K562 (cell line): ENCODE measurements around the gene MVD. TPM values are rescaled to one million over a fixed set of nuclear protein-coding genes. Genes with fewer than 3 reads are reported as not detected.

Experiments
- C11orf30 ChIP-seq: fragments of 450-650 bp; IDR thresholded peaks from 2 replicates; pipeline ENCODE4 v1.6.1; 2016; ENCODE audit warnings: low read depth, mild to moderate bottlenecking
- CEBPB ChIP-seq: fragments of 450-650 bp; IDR thresholded peaks from 2 replicates; pipeline ENCODE4 v1.6.1; 2016; ENCODE audit warnings: missing genetic modification characterization, missing compliant biosample characterization
- CHD1 ChIP-seq: fragments of 200-600 bp; sonication (generic); IDR thresholded peaks from one replicate; pipeline ENCODE4 v1.6.1; 2012; ENCODE audit warnings: mild to moderate bottlenecking, moderate library complexity, low read length, inconsistent platforms
- DPF2 ChIP-seq: fragments of 450-650 bp; IDR thresholded peaks from 2 replicates; pipeline ENCODE4 v1.6.1; 2016
- ELF1 ChIP-seq: fragments of 200-800 bp; sonication (Bioruptor generic); IDR thresholded peaks from 2 replicates; pipeline ENCODE4 v1.6.1; 2016; ENCODE audit warnings: missing genetic modification characterization, missing compliant biosample characterization
- GTF2A2 ChIP-seq: IDR thresholded peaks from 2 replicates; pipeline ENCODE4 v1.6.1; 2016; ENCODE audit warnings: mild to moderate bottlenecking, missing genetic modification characterization, missing compliant biosample characterization
- MEIS2 ChIP-seq: fragments of 450-650 bp; IDR thresholded peaks from 2 replicates; pipeline ENCODE4 v1.6.1; 2014; ENCODE audit warnings: mild to moderate bottlenecking; ENCODE audit not compliant: partially characterized antibody
- PHB2 ChIP-seq: fragments of 450-650 bp; IDR thresholded peaks from 2 replicates; pipeline ENCODE4 v1.6.1; 2017; ENCODE audit warnings: low read depth
- SIN3B ChIP-seq: fragments of 450-650 bp; IDR thresholded peaks from 2 replicates; pipeline ENCODE4 v1.6.1; 2017; ENCODE audit warnings: low read depth, mild to moderate bottlenecking, moderate library complexity
- SRSF7 ChIP-seq: fragments of 200-400 bp; formaldehyde crosslinking; optimal IDR thresholded peaks from 2 replicates; pipeline ENCODE3; 2017; ENCODE audit warnings: mild to moderate bottlenecking, low read depth, low read length
- TAF1 ChIP-seq: IDR thresholded peaks from 2 replicates; pipeline ENCODE4 v1.6.1; 2011; ENCODE audit warnings: mild to moderate bottlenecking, low read length, moderate library complexity; ENCODE audit not compliant: insufficient read depth, control insufficient read depth, severe bottlenecking; ENCODE audit errors: extremely low read depth
- ZNF140 ChIP-seq: fragments of 250-450 bp; sonication (Bioruptor Pico); IDR thresholded peaks from 2 replicates; pipeline ENCODE4 v1.8.0; 2021; ENCODE audit warnings: moderate library complexity, mild to moderate bottlenecking, inconsistent platforms
- polyA plus RNA-seq, 8 experiments: library from polyadenylated mRNA; depleted of rRNA in 4 of 8; stranded (reverse) in 5 of 8; unstranded in 3 of 8; fragments of >200 nt; fragmentation: Nextera tagmentation in 2 of 8; fragmentation: Illumina TruSeq in 1 of 8; extraction: Ambion mirVana in 2 of 8; extraction: Trizol in 1 of 8; gene quantifications; 2 replicates each; pipeline versions ENCODE4 v1.2.1 to v1.2.3, GENCODE V29; 2011 to 2014; ENCODE audit warnings: inconsistent platforms in 1 of 8, missing spikeins in 1 of 8
- total RNA-seq, 7 experiments: library from RNA; depleted of rRNA in 6 of 7; stranded (reverse); fragments of >200 nt in 6 of 7; fragmentation: Illumina TruSeq in 2 of 7; extraction: Trizol in 2 of 7; gene quantifications; 2 replicates each; pipeline versions ENCODE4 v1.2.1 to v1.2.3, GENCODE V29; 2011 to 2021; ENCODE audit warnings: low replicate concordance in 1 of 7
- TF ChIP-seq, protein P1 (sequence below), 2 experiments: fragments of 450-650 bp; conservative IDR thresholded peaks; 2 replicates each; pipeline ENCODE4 v1.6.1; 2017; ENCODE audit warnings: mild to moderate bottlenecking in 2 of 2, moderate library complexity in 2 of 2
- TF ChIP-seq, protein P2 (sequence below), 2 experiments: fragments of 200-800 bp in 1 of 2; sonication (Bioruptor generic) in 1 of 2; sonication (generic) in 1 of 2; formaldehyde crosslinking in 1 of 2; IDR thresholded peaks in 1 of 2; conservative IDR thresholded peaks in 1 of 2; 2 replicates each; pipeline versions ENCODE4 v1.5.0 to v1.6.1; 2016 to 2020; ENCODE audit warnings: missing compliant biosample characterization in 1 of 2, missing genetic modification characterization in 1 of 2, missing genetic modification reagents in 1 of 2
- TF ChIP-seq, protein P3 (sequence below): conservative IDR thresholded peaks from 2 replicates; pipeline ENCODE4 v1.6.1; 2011; ENCODE audit warnings: low read depth, mild to moderate bottlenecking, low read length; ENCODE audit not compliant: control insufficient read depth

MVD gene
- total and polyA plus RNA-seq, 9 of the 15 experiments (the other 6 are each of a cell fraction or from before 2014, with no cell fraction given): 12.2 to 141 (median 45.3) TPM

DNA sequence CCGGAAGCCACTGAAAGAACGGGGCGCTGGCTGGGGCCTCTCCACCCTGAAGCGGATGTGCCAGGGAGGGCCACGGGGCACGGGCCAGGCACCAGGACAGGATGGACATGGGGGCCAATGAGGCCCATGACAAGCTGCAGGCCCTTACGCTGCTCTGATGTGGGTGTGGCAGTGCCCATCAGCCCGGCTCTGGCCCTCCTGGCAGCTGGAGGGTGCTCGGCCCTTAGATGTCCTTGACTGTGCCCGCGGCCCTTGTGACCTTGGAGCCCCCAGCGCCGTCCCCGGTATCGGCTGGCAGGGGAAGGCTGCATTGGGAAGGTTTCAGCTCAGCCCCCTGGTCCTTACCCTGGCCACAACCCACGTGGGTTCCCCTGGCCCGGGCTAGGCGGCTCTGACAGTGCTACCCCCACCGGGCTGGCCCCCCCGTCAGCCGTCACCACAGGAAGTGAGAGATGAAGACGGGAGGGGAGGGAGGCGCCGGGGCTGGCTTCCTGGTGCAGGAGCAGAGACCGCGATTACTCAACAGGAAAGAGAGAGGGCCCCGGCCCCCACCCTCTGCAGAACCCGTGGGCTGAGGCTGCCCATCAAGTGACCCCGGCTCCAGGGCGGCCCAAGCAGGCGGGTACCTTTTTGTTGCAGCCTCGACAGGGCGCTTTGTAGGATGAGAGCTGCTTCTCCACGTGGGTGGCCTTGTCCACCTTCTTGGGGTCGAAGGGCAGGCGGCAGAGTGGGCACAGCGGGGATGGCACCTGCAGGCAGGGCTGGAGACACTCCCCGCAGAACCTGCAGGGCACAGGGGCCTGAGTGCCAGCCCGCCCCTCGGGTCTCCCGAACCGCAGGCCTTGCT is 38.0 kb upstream of the MVD start (continued):
- TF ChIP-seq, protein P1, sequence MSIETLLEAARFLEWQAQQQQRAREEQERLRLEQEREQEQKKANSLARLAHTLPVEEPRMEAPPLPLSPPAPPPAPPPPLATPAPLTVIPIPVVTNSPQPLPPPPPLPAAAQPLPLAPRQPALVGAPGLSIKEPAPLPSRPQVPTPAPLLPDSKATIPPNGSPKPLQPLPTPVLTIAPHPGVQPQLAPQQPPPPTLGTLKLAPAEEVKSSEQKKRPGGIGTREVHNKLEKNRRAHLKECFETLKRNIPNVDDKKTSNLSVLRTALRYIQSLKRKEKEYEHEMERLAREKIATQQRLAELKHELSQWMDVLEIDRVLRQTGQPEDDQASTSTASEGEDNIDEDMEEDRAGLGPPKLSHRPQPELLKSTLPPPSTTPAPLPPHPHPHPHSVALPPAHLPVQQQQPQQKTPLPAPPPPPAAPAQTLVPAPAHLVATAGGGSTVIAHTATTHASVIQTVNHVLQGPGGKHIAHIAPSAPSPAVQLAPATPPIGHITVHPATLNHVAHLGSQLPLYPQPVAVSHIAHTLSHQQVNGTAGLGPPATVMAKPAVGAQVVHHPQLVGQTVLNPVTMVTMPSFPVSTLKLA (conservative IDR thresholded peaks at IDR 0.05): peak in 1 of 2 experiments; percentile 78; a peak in 3 of 4 replicates
- TF ChIP-seq, protein P2, sequence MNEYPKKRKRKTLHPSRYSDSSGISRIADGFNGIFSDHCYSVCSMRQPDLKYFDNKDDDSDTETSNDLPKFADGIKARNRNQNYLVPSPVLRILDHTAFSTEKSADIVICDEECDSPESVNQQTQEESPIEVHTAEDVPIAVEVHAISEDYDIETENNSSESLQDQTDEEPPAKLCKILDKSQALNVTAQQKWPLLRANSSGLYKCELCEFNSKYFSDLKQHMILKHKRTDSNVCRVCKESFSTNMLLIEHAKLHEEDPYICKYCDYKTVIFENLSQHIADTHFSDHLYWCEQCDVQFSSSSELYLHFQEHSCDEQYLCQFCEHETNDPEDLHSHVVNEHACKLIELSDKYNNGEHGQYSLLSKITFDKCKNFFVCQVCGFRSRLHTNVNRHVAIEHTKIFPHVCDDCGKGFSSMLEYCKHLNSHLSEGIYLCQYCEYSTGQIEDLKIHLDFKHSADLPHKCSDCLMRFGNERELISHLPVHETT (CRISPR knock-in tag; conservative IDR thresholded peaks at IDR 0.05 in 1 of 2, IDR thresholded peaks at IDR 0.05 in 1 of 2): no peak
- TF ChIP-seq SRSF7 (no peak), ZNF140 (CRISPR knock-in tag) (no peak), C11orf30 (no peak), MEIS2 (peak; percentile 76), SIN3B (no peak), DPF2 (peak; percentile 49; the same call in 1 of the 2 replicates), CEBPB (tag) (peak; percentile 80), CHD1 (no peak), ELF1 (tag) (0 out of 2 replicates have a peak, but pooled peaks have one; percentile 18), TAF1 (peak; percentile 8), GTF2A2 (no peak), PHB2 (no peak)
- TF ChIP-seq, protein P3, sequence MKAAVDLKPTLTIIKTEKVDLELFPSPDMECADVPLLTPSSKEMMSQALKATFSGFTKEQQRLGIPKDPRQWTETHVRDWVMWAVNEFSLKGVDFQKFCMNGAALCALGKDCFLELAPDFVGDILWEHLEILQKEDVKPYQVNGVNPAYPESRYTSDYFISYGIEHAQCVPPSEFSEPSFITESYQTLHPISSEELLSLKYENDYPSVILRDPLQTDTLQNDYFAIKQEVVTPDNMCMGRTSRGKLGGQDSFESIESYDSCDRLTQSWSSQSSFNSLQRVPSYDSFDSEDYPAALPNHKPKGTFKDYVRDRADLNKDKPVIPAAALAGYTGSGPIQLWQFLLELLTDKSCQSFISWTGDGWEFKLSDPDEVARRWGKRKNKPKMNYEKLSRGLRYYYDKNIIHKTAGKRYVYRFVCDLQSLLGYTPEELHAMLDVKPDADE: peak; percentile 47; the same call in 1 of the 2 replicates
